ENCODE data around the gene MGAM2.

DNA sequence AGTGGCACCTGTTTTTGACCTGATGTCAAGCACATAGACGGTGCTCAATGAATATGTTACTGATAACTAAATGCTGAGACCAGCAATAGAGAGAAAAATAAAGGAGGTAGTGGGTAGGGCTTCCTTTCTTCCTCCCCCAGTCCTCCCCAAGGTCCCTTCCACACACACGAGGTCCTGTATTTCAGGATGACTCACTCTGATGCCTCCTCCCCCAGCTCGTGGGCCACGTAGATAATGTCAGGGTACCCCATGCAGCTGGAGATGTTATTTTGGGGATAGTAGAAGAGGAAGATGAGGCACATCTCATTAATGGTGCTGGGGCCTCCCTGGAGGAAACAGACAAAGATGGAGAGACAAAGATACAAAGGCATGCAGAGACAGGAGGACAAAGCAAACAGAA, 129.0 kb downstream of the MGAM2 start:
- TF ChIP-seq, protein P1, sequence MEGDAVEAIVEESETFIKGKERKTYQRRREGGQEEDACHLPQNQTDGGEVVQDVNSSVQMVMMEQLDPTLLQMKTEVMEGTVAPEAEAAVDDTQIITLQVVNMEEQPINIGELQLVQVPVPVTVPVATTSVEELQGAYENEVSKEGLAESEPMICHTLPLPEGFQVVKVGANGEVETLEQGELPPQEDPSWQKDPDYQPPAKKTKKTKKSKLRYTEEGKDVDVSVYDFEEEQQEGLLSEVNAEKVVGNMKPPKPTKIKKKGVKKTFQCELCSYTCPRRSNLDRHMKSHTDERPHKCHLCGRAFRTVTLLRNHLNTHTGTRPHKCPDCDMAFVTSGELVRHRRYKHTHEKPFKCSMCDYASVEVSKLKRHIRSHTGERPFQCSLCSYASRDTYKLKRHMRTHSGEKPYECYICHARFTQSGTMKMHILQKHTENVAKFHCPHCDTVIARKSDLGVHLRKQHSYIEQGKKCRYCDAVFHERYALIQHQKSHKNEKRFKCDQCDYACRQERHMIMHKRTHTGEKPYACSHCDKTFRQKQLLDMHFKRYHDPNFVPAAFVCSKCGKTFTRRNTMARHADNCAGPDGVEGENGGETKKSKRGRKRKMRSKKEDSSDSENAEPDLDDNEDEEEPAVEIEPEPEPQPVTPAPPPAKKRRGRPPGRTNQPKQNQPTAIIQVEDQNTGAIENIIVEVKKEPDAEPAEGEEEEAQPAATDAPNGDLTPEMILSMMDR (conservative IDR thresholded peaks at IDR 0.05) = no peak
- no peak for TF ChIP-seq EZH2 (IDR thresholded peaks at IDR 0.05; ENCODE audit: low read depth)

Measured in PC-9 (cell line).